Measurements from ENCODE around the gene SRSF1.
"Not testable (repeated sequence)": the region's sequence is repeated elsewhere in the genome, so short reads cannot be mapped to it uniquely, and the experiment has no call there.

The SRSF1 gene

GRCh38 chr17:57990037-57990436, 17.0 kb downstream of the SRSF1 start:
- no peak for DNase-seq (ENCODE audit: low read depth in 3 of 3)

GRCh38 chr17:57988301-57989250, 18.5 kb downstream of the SRSF1 start:
- DNase-seq (ENCODE audit: low read depth in 3 of 3), result peak; percentile 29 to 61 (median 31)

GRCh38 chr17:57987581-57988300, 19.3 kb downstream of the SRSF1 start, which contains the start of gene VEZF1:
VEZF1 (minus strand) TSS chr17:57988254; CDS start chr17:57988111, 143 bp downstream.
- peak; percentile 50 to 74 (median 53) for DNase-seq (ENCODE audit: low read depth in 3 of 3)

GRCh38 chr17:57986841-57987580, 20.0 kb downstream of the SRSF1 start:
- peak in 1 of 3 experiments; percentile 35 for DNase-seq (ENCODE audit: low read depth in 3 of 3)

GRCh38 chr17:57985675-57985974, 21.4 kb downstream of the SRSF1 start:
- DNase-seq (ENCODE audit: low read depth in 3 of 3), result no peak

GRCh38 chr17:57984936-57985674, 21.9 kb downstream of the SRSF1 start:
- DNase-seq (ENCODE audit: low read depth in 3 of 3), result no peak

GRCh38 chr17:57984261-57984890, 22.7 kb downstream of the SRSF1 start:
- DNase-seq (ENCODE audit: low read depth in 3 of 3), result no peak

- DNase-seq (ENCODE audit: low read depth in 3 of 3), result no peak
Measured at GRCh38 chr17:57983446-57983845, 23.6 kb downstream of the SRSF1 start.

- DNase-seq (ENCODE audit: low read depth in 3 of 3), result no peak
Measured at GRCh38 chr17:57982452-57983170, 24.4 kb downstream of the SRSF1 start.

- no peak for DNase-seq (ENCODE audit: low read depth in 3 of 3)
Measured at GRCh38 chr17:57980522-57980921, 26.5 kb downstream of the SRSF1 start.

- DNase-seq (ENCODE audit: low read depth in 3 of 3), result no peak
Measured at GRCh38 chr17:57979076-57979475, 28.0 kb downstream of the SRSF1 start.

- DNase-seq (ENCODE audit: low read depth in 3 of 3), result no peak
Measured at GRCh38 chr17:57976594-57976993, 30.5 kb downstream of the SRSF1 start.

- DNase-seq (ENCODE audit: low read depth in 3 of 3), result no peak
Measured at GRCh38 chr17:57975044-57975443, 32.0 kb downstream of the SRSF1 start.

- DNase-seq (ENCODE audit: low read depth in 3 of 3), result not testable (repeated sequence)
Measured at GRCh38 chr17:57974053-57974824, 32.8 kb downstream of the SRSF1 start.

- no peak for DNase-seq (ENCODE audit: low read depth in 3 of 3)
Measured at GRCh38 chr17:57972151-57972550, 34.9 kb downstream of the SRSF1 start.

- DNase-seq (ENCODE audit: low read depth in 3 of 3), result no peak
Measured at GRCh38 chr17:57971572-57971971, 35.5 kb downstream of the SRSF1 start.

GRCh38 chr17:57970710-57971109, 36.3 kb downstream of the SRSF1 start:
- no peak for DNase-seq (ENCODE audit: low read depth in 3 of 3)

GRCh38 chr17:57968456-57968855, 38.6 kb downstream of the SRSF1 start:
- DNase-seq (ENCODE audit: low read depth in 3 of 3), result no peak

GRCh38 chr17:57966875-57967274, 40.2 kb downstream of the SRSF1 start:
- no peak for DNase-seq (ENCODE audit: low read depth in 3 of 3)

GRCh38 chr17:57966246-57966645, 40.8 kb downstream of the SRSF1 start:
- DNase-seq (ENCODE audit: low read depth in 3 of 3), result no peak

All from stimulated activated CD4-positive, alpha-beta T cell treated with anti-CD3 and anti-CD28 coated beads, TNF-alpha, amount 100 ng/mL, for 24 hours (primary cell).